CD4-positive, alpha-beta T cell treated with Interleukin-17A for 1 hour (primary cell): ENCODE measurements around the gene DLX1.
"Not testable (repeated sequence)": the region's sequence is repeated elsewhere in the genome, so short reads cannot be mapped to it uniquely, and the experiment has no call there.

Experiments
- DNase-seq: peaks from one replicate; pipeline ENCODE4 v3.0.0-alpha.2; 2020

DLX1 gene

DNA sequence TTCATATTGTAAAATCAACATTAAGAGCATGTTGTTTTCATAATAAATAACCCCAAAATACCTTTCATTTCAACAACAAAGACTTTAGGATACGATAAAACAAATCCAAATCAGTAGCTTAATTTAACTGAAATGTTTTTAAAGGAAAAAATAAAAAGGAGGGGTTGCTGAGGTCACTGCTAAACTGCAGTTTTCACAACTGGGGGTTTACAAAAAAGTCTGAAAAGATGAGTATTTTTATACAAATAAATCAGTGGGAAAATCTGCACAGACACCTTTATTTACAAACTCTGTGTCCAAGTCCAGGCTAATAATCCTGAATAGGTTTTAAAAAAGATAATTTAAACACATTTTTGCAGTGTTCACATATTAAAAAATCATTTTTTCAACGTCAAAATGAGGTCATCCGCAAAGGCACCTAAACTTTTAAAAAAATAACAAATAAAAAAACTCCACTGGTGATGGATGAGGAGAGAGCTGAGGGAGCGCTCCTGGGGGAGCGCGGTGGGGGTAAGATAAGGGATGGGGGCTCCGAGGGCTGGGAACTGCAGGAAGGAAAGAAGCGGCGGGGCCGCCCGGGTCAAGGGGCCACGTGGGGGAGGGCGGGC lies 14.3 kb downstream of the DLX1 start:
- peak; percentile 11 for DNase-seq

DNA sequence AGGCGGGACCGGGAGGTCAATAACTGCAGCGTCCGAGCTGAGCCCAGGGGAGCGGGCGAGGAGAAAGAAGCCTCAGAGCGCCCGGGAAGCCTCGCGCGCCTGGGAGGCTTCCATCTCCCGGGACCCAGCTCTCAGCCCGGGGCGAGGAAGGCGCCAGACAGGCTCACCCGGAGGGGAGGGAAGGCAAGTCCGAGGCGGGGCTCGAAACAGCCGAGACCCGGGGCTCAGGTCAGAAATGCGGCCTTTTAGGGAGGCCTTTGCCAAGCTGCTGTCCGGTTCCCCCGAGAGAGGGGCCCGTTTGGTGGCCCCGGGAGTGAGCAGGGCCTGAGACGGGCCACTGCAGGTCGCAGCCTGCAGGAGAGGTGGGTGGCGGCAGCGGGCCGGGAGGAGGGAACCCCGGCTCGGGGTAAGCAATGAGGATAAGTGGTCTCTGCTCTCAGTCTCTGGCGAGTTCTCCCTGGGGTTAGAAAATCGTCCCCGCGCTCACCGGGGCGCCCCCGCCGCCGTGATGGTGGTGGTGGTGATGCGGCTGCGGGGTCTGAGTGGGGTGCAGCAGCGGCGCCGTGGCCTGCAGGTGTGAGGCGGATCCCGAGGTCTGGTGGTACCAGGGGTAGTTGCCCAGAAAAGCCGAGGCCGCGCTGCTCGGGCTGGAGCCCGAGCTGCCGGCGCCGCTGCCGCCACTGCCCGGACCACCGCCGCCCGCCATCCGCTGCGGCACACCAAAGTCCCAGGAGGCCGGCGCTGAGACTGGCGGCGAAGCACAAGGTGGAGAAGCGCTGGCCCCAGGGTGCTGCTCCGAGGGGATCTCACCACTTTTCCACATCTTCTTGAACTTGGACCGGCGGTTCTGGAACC lies 15.0 kb downstream of the DLX1 start:
- DNase-seq = peak; percentile 9

DNA sequence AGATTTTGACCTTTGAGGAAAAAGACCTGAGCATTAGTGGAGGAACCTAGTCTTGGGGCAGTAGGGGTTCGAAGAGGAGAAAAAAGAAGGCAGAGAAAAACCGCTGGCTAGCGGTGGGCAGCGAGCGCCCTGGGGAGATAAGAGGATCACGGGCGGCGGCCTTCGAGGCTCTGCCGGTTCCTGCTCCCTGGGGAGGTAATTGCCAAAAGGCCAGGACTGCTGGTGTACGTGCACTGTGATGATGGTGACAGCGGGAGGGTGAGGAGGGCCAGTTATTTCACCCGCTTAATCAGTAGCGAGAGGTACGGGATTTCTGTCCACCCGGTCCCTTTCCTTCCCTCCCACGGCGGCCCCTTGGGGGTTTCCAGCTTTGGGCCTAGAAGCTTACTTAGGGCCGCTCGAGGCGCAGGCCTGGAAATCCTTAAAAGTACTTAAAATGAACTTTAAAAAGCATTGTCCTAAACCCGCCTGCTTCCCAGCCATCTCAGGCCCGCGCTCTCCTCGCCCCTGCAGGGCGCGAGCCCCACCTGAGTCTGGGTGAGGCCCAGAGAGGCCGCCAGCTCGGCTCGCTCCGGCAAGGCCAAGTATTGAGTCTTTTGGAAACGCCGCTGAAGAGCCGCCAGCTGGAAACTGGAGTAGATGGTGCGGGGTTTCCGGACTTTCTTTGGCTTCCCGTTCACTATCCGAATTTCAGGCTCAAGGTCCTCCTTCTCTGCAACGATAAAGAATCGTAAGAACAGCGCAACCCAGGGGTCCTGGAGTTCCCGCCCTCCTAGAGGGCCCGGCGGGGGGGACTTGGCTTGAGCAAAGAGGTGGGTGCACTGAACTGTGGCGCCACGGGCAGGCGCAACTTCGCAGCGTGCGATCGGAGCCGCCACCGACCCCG lies 15.9 kb downstream of the DLX1 start:
- DNase-seq = peak; percentile 34

DNA sequence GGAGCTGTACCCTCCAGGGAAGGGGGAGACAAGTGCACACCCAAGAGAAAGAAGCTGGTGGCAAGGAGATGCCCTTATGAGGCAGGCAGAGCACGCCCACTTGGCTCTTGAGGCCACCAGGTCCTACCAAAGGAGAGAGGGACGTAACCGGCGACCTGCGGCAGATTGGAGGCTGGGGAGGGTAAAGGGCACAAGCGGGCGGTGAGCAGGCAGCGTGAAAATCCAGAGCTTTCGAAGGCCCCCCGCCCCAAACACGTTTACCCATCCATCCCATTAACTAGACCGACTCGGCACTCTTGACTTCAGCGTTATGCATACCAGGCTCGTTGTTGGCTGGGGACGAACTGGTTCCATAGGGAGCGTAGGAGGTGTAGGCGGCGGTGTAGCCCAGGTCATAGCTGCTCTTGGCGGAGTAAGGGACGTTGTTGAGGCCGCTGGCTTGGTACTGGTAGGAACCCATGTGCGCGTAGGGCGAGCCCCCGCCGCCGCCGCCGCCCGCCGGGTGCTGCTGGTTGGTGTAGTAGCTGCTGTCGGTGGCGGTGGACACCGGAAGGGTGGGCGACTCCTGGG lies 16.6 kb downstream of the DLX1 start:
- DNase-seq = no peak

DNA sequence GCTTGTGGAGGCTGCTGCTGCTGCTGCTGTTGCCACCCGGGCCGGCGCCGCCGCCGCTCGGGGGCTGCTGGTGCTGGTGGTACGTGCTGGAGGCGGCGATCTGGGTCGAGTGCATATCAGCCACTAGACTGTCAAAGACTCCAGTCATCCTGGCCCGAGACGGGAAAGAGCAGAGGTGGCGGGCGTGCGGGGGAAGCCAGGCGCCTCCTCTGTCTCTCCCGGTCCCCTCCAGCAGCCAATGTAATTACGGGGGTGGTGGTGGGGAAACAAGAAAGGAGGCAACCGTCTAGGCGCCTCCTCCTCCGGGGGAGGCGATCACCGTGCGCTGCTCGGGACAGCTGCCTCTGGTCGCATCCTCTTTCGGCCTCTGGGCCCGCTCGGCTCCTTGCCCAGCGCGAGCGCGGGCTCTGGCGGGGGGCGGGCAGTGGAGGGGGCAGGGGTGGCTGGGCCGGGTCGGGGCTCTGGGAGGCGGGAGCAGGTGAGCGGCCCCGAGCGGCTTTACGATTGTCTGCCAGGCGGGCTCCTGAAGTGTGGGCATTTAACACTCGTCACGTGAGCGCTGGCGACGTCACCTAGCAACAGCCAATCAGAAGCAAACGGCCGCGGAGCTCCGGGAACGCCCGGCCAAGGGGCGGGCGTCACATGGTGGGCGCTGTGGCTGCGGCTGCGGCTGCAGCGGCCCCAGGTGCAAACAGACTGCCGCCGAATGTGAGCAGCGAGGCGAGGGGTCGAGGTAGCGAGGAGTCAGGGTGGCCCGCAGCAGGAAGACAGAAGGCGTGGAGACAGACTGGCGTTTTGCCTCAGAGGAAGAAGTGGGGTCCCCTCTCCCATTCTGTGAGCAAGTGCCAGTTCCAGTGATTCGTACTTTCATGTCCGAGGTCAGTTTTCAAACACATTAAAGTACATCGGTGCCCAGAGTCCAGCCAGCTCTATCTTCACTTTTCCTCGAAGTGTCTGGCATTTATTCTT lies 17.4 kb downstream of the DLX1 start, which contains the start of gene DLX2:
Gene DLX2 (minus strand): TSS at position 510 of the 969 bp plus-strand sequence. CDS start 362 bp downstream, at position 148.
- peak; percentile 82 for DNase-seq

DNA sequence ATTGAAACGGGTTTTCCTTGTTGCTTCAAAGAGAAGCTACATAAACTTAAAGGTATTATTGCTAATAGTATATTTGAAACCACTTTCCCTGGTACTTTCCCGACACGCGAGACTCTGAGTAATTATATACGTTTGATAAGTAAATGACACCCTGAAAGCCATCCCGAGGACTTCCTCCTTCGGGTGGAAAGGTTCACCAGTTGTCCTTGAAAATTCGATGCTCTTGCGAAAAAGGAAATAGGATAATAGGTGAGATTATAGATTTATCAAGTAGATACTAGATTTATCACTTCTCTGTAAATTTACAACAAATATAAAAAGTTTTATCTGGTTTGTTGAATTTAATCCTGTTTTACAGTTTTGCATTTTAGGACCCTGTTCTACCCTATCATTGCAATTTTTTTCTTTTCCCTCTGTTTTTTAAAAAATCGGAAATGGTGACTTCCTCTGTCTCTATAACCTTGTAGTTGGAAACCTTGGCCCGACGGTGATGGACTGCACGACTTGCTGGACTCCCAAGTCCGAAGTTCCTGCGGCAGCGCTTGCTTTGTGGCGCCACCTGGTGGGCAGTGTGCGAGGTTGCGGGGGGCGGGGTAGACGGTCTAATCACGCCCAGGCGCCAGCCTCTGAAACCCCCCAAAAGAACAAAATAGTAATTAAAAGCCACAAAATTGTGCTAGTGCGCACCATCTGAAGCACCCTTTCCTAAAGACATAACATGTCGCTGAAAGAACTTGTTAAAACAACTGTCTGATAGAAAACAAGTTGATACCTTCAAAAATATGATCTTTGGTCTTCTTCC lies 18.4 kb downstream of the DLX1 start:
- DNase-seq = peak; percentile 75

DNA sequence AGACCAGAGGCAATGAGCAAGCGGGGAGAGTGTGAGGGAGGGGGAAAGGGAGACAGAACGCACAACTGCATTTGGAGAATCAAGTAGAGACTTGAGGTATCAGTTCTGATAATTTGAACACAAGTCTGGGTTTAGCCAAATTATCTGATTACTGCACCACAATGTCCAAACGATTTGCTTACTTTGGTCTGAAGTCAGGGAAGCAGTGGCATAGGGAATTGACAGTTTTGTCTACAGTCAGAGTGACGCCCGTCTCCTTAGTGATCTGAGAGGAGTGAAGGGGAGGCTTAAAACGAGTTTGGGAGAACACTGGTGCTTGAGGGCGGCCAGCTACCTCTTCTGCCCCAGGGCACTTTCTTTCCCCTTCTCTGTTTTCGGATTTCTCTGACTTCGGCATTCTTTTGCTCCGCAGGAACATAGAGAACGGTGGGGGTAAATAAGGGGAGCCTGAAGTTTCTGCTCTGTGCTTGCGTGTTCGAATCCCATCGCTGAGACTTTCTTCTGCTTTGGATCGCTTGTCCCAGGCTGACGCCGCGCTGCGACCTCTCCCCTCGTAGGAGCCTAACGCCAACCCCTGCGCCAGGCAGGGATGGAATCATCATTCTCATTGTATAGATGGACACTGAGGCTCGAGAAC lies 20.3 kb downstream of the DLX1 start:
- peak; percentile 6 for DNase-seq

DNA sequence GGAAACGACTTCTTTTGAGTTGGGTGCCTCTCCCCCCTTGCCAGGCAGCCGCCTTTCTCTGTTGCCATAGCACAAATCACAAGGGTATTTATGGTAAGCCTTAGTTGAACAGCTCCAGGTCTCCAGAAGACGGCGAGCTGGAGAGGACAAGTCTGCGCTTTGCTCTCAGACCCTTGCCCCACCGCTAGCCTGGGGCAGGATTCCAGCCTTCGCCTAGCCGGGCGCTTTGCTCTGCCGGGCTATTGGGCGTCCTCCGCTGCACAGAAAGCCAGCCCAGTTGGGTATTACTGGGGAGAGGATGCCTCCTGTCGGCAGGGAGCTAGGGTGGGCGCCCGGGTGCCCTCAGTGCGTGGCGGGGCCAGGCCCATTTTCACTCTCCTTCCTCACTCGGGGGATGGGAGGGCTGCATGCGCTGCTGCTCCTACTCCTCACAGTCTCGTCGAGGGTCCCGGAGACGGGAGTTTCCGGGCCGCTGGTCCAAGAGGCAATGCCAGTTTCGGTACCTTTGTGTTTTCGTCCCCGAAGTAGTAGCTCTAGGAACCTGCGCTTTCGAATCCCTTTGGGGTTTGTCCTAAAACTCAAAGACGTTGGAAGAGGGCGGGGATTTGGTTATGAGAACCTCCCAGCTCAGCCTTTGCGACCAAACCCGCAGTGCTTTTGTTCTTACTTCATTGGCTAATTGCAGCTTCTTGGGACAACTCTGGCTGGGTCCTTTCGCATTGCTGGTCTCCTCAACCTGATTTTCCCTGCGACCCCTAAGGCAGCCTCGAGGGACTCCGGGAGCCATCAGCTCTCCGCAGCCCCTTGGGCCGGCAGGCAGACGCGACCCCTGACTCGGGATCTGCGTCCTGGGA lies 21.0 kb downstream of the DLX1 start:
- DNase-seq = peak; percentile 52

DNA sequence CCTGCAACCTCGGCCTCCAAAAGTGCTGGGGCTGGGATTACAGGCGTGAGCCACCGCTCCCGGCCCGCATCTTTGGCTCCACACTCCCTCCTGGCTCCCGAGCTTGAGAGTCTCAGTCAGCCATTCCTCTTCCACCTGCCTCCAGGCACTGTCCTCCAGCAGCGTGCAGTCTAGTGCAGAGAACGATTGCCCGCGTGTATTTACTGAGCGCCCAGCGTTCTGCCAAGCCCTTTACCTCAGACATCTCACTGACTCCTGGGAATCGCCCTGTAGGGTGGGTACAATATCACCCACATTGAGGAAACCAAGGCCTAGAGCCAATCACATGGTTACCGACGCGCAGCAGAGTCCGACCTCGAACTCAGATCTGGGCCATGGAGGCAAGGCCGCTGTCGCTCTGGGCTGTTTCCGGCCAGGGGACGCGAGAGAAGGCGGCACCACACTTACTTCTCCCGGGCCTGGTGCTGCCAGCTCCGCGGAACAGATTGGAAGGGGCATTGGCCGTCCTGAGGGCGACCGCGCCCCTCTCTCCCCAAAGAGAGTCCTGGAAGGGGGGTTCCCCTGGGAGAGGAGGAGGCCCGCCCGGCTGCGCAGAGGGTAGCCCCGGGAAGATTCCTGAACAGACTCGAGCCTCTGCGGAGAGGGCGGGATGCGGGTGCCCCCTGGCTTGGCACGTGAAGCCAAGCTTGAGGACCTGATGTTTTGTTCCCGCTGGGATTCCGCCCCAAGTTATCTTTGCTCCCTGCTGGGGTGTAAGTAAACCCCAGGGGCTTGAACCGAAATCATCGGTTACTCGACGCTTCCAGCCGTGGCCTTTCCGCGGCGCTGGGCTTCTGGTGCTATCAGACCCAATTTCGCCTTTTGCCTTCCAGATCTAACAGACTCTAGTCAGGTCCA lies 22.6 kb downstream of the DLX1 start:
- DNase-seq = no peak

DNA sequence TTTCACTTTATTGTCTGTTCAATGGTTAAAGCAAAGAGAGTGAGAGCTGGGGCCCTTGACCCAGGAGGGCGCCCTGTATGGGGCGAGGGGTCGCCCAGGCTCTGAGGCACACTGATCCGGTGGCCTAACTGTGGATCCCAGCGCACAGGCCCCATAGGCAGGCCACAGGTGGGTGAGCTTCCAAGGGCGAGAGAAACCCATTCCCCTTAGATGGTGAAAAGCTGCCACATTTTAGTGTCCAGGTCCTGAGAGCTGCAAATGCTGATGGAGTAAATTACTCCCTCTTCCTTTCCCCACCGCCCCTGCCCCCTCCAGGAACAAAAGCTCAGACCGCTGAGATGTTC lies 23.3 kb downstream of the DLX1 start:
- no peak for DNase-seq

DNA sequence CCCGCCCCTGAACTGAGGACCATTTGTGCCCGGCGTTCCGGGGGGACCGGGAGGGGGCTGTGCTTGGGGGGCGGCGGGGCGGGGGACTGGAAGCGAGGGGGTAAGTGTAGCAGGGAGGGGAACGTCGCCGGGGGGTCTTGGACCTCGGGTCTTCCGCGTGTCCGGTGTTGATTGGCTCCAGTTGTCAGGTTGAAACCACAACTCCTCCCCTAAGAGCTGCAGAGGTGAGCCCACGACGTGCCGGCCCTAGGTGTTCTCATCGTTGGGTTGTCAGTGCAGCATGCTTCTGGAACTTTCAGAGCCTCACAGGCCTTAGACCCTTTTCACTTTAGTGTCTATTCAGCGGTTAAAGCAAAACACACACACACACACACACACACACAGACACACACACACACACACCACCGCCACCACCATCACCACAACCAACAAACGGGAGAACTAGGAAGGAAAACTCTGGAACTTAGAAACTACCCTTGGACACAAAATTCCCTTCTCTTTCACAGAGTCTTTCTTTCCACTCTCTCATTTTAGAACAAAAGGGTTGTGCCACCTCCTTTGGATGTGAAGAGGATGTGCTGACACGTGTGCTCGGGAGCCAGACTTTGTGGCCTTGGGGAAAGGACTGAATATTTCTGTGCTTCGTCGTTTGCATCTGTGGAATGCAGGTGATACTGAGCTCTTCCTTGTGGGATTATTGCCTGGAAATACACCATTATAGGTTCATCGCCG lies 24.1 kb downstream of the DLX1 start:
- no peak for DNase-seq

DNA sequence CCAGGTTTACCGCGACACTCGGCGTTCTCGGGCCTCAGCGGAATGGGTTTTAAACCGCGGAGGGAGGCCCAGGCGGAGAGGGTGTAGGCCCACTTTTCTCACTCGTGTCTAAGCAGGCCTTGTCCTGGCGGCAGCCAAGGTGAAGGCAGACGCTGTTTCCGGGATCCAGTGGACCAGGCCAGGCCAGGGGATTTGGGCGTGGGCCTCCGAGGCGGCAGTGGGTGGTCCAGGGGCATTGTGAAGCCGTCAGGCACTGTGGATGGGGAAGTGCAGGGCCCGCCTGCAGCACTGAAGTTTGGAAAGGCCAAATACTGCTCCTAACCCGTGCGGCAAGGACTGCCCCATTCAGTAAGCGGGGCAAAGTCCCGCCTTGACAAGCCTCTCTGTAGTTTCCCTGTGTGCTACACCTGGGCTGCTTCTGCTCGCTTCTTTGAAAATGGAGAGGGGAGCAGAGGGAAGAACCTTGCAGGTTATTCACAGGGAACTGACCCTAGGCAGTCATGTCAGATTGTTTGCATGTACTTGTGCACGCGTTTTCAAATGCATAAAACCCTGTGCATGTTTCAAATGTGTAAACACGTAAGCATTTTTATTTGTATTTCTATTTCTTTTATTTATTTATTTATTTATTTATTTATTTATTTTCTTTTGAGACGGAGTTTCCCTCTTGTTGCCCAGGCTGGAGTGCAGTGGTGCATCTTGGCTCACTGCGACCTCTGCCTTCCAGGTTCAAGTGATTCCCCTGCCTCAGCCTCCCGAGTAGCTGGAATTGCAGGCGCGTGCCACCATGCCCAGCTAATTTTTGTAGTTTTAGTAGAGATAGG lies 24.9 kb downstream of the DLX1 start:
- DNase-seq = no peak

DNA sequence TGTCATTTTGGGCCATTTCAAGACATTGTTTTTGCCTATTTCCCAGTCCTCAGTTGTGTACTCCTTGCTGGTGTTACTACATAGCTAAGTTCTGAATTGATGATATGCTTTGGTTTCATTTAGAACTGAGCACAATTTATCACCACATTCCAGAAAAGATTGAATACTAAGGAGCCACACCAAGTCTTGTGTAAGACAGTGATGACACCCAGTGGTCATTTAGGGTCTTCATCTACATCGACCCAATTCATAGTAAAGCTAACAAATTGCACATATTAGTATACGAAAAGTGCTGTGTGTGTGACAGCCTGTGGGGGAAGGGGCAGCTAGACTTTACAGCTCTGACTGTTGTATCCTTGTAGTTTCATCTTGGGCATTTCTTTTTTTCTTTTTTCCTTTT lies 28.3 kb downstream of the DLX1 start:
- DNase-seq = no peak

DNA sequence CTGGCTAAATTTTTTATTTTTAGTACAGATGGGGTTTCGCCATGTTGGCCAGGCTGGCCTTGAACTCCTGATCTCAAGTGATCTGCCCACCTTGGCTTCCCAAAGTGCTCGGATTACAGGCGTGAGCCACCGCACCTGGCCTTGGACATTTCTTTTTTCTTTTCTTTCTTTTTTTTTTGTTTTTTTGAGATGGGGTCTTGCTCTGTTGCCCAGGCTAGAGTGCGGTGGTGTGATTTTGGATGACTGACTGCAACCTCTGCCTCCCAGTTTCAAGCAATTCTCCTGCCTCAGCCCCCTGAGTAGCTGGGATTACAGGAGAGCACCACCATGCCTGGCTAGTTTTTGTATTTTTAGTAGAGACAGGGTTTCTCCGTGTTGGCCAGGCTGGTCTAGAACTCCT lies 28.9 kb downstream of the DLX1 start:
- not testable (repeated sequence) for DNase-seq

DNA sequence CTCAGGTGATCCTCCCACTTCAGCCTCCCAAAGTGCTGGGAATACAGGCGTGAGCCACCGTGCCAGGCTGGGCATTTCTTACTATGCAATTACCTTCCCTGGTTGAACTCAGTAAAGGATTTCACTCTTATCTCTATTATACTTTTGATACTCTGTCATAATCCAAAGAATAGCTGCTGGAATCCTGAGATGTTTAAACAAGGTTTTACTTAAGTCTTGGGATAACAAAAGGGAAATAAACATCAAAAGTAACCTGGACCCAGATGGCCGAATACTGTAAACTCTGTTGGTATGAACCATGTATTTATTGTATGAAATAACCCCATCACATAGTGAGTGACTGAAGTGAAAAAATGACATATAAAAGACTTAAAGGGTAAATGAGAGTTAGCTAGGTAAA lies 29.3 kb downstream of the DLX1 start:
- no peak for DNase-seq

DNA sequence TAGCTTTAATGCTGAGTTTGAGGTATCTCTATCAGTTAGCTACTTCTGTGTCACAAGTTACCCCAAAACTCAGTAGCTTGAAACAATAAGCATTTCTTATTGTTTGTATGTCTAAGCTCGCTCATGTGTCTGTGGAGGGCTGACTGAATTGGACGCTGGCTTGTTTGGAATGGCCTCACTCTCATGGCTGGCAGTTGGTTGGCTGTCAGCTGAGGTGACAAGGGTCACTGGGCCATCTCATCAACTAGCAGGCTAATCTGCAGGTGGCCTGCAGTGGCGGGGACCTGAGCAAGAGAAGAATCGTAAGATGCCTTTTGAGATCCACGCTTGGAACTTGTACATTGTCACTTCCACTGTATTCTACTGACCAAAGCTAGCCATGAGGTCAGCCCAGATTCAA lies 30.8 kb downstream of the DLX1 start:
- DNase-seq = no peak

DNA sequence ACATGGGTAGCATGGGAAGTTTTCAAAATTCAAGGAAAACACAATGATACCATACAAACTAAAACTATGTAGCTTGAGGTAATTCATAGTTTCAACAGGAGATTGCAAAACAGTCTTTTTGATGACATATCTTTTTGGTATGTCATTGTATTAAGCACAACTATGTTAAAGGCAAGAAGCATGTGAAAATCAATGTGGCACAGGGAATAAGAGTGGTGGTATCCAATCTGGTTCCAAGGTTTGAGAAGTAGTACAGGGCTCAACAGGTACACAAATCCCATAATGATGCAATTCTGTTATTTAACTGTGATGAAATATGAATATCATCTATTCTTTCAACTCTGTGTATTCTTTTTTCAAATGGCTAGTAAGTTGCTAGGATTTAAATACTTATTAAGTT lies 33.8 kb downstream of the DLX1 start:
- no peak for DNase-seq
